ENCODE results near the gene C17orf50. TPM values are rescaled to one million over a fixed set of nuclear protein-coding genes. Genes with fewer than 3 reads are reported as not detected.

C17orf50 gene
- total RNA-seq, 1 donor from 2014 or later: not detected

- DNase-seq (ENCODE audit: extremely low read depth, low read depth, low spot score): no peak
Observed at GRCh38 chr17:35809855-35810461, 49.3 kb downstream of the C17orf50 start.

GRCh38 chr17:35811759-35812158, 51.1 kb downstream of the C17orf50 start:
- no peak for DNase-seq (ENCODE audit: extremely low read depth, low read depth, low spot score)

GRCh38 chr17:35812456-35812855, 51.8 kb downstream of the C17orf50 start:
- no peak for DNase-seq (ENCODE audit: extremely low read depth, low read depth, low spot score)

Other genes with a start within 250 kb of the C17orf50 start
- gene SLFN12L, start 223.2 kb upstream of the C17orf50 start, total RNA-seq: 0.05 TPM in 1 of 2 replicates, not detected in the other
- gene SLFN14, start 200.1 kb upstream of the C17orf50 start, total RNA-seq: 0.18 TPM in 1 of 2 replicates, not detected in the other
- gene PEX12, start 182.3 kb upstream of the C17orf50 start, total RNA-seq: 4.6 and 6.3 TPM in 2 replicates
- 168 and 203 TPM in 2 replicates for gene AP2B1, start 173.6 kb upstream of the C17orf50 start, total RNA-seq
- gene RASL10B, start 29.2 kb upstream of the C17orf50 start, total RNA-seq: 1.5 and 3.8 TPM in 2 replicates
- gene GAS2L2, start 7.6 kb upstream of the C17orf50 start, total RNA-seq: not detected in 2 replicates
- 0.29 and 3.4 TPM in 2 replicates for gene MMP28, start 34.8 kb downstream of the C17orf50 start, total RNA-seq
- gene TAF15, start 48.6 kb downstream of the C17orf50 start, total RNA-seq: 52.4 and 73.9 TPM in 2 replicates
- not detected in 2 replicates for gene HEATR9, start 108.0 kb downstream of the C17orf50 start, total RNA-seq
- 1.6 and 1.8 TPM in 2 replicates for gene CCL5, start 119.5 kb downstream of the C17orf50 start, total RNA-seq
- 0.47 TPM in 1 of 2 replicates, not detected in the other for gene RDM1, start 169.9 kb downstream of the C17orf50 start, total RNA-seq
- not detected in 2 replicates for gene LYZL6, start 182.8 kb downstream of the C17orf50 start, total RNA-seq
- gene CCL16, start 220.6 kb downstream of the C17orf50 start, total RNA-seq: not detected in 2 replicates
- 5.6 and 11.2 TPM in 2 replicates for gene CCL14, start 225.8 kb downstream of the C17orf50 start, total RNA-seq
- gene CCL15, start 240.7 kb downstream of the C17orf50 start, total RNA-seq: not detected in 2 replicates

Data from glomerular endothelial cell (primary cell).